Transverse colon (tissue), 4 donors: ENCODE results near the gene PDGFC.

Experiments used
- EP300 ChIP-seq: sonication (generic); formaldehyde crosslinking; IDR thresholded peaks from one replicate; pipeline ENCODE4 v1.6.1; 2017; ENCODE audit warnings: antibody characterized with exemption, low read depth
- POLR2A ChIP-seq: fragments of 450-650 bp; IDR thresholded peaks from one replicate; pipeline ENCODE4 v1.6.1; 2016; ENCODE audit warnings: antibody characterized with exemption, mild to moderate bottlenecking, moderate library complexity
- POLR2AphosphoS5 ChIP-seq, 3 donors: sonication (generic); formaldehyde crosslinking; IDR thresholded peaks; one replicate each; pipeline ENCODE4 v1.6.1; 2016; ENCODE audit warnings: antibody characterized with exemption in 3 of 3
- TF ChIP-seq, protein P1 (sequence below), 5 experiments: fragments of 200-600 bp in 3 of 5; fragments of 450-650 bp in 2 of 5; sonication (generic) in 3 of 5; IDR thresholded peaks; 1 replicate in 2 of 5; 2 replicates in 3 of 5; pipeline ENCODE4 v1.5.1; 2016 to 2017; ENCODE audit warnings: antibody characterized with exemption in 5 of 5, inconsistent platforms in 3 of 5, mild to moderate bottlenecking in 2 of 5, moderate library complexity in 1 of 5

DNA sequence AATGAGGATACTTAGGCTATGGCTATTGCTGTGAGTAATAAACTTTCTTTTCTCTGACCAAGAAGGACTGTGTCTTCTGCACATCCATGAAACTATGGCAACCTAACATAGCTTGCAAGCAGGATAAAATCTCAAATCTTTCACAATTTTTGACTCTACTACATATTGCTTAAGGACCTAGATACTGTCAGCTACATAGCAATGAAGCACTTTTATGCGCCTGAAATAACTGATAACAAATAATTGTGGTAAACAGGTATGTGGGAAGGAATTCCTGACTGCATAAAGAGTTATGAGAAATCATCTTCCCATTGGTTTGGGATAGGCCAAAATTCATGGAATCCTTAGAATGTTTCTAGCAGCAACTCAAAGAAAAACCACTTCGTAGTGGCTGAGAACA is 41.2 kb upstream of the PDGFC start:
- TF ChIP-seq, protein P1, sequence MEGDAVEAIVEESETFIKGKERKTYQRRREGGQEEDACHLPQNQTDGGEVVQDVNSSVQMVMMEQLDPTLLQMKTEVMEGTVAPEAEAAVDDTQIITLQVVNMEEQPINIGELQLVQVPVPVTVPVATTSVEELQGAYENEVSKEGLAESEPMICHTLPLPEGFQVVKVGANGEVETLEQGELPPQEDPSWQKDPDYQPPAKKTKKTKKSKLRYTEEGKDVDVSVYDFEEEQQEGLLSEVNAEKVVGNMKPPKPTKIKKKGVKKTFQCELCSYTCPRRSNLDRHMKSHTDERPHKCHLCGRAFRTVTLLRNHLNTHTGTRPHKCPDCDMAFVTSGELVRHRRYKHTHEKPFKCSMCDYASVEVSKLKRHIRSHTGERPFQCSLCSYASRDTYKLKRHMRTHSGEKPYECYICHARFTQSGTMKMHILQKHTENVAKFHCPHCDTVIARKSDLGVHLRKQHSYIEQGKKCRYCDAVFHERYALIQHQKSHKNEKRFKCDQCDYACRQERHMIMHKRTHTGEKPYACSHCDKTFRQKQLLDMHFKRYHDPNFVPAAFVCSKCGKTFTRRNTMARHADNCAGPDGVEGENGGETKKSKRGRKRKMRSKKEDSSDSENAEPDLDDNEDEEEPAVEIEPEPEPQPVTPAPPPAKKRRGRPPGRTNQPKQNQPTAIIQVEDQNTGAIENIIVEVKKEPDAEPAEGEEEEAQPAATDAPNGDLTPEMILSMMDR (IDR thresholded peaks at IDR 0.05): no peak
- TF ChIP-seq POLR2A (no peak), POLR2AphosphoS5 (IDR thresholded peaks at IDR 0.05) (no peak), EP300 (no peak)
